BJ (cell line): ENCODE results near the gene FLYWCH2. TPM values are rescaled to one million over a fixed set of nuclear protein-coding genes. Genes with fewer than 3 reads are reported as not detected.

Experiments
- CTCF ChIA-PET: fragments of 350-600 bp; formaldehyde crosslinking; extraction: SDS; loops from one replicate; lab custom pipeline; 2021; ENCODE audit warnings: antibody characterized with exemption, inconsistent platforms; lab: Yijun Ruan, JAX
- POLR2A ChIA-PET: fragments of 300-600 bp; sonication (Branson Sonifier 250); formaldehyde crosslinking; extraction: SDS; loops from one replicate; lab custom pipeline; 2021; ENCODE audit warnings: antibody characterized with exemption; lab: Charles Lee
- DNase-seq: peaks from one replicate; pipeline ENCODE4 v3.0.0-alpha.2; 2011; ENCODE audit warnings: low read depth
- H3K27me3 ChIP-seq: 2 replicates; pipeline ENCODE4 v1.6.0; 2011; ENCODE audit warnings: low read length; ENCODE audit not compliant: control insufficient read depth, insufficient read depth
- H3K36me3 ChIP-seq: 2 replicates; pipeline ENCODE4 v1.5.1; 2011; ENCODE audit warnings: low read length; ENCODE audit not compliant: control insufficient read depth, insufficient read depth
- H3K4me3 ChIP-seq: 2 replicates; pipeline ENCODE4 v1.5.1; 2011; ENCODE audit warnings: low read depth, mild to moderate bottlenecking, control low read depth, low read length
- CTCF ChIP-seq: IDR thresholded peaks from 2 replicates; pipeline ENCODE4 v1.5.1; 2011; ENCODE audit warnings: low read depth, mild to moderate bottlenecking, control low read depth, inconsistent platforms, low read length, moderate library complexity; ENCODE audit not compliant: insufficient read depth
- polyA plus RNA-seq: library from polyadenylated mRNA; depleted of rRNA; stranded (reverse); fragments of >200 nt; gene quantifications from 2 replicates; pipeline ENCODE4 v1.2.3, GENCODE V29; 2011

Gene FLYWCH2
- polyA plus RNA-seq, 1 experiment: 39.9 TPM

- Histone ChIP-seq H3K27me3 (peaks cover 10% of the 10 kb centered on the region), H3K36me3 (no peaks in the 10 kb centered on the region), H3K4me3 (no peak overlapping the region)
- POLR2A ChIA-PET: no interaction called here
- CTCF ChIA-PET: interaction anchor here (0.9 to 1.1 kb wide), 3 partner anchors 13 to 23 kb away, joined by 3 to 4 read pairs (median 3); no protein-coding TSS in a partner anchor
- DNase-seq: no peak
- no peak for TF ChIP-seq CTCF
Observed at GRCh38 chr16:2841606-2842339, 41.2 kb upstream of the FLYWCH2 start.

GRCh38 chr16:2842340-2843000 is 40.5 kb upstream of the FLYWCH2 start:
- ChIA-PET POLR2A (no interaction called here), CTCF (interaction anchor here (0.9 to 3.9 kb wide), 4 partner anchors 12 to 26 kb away, joined by 3 to 21 read pairs (median 4); no protein-coding TSS in a partner anchor)
- Histone ChIP-seq H3K36me3 (no peaks in the 10 kb centered on the region), H3K4me3 (no peak overlapping the region), H3K27me3 (peaks cover 10% of the 10 kb centered on the region)
- no peak for DNase-seq
- peak; percentile 49 for TF ChIP-seq CTCF

GRCh38 chr16:2843526-2843925 is 39.5 kb upstream of the FLYWCH2 start:
- H3K36me3 ChIP-seq: no peaks in the 10 kb centered on the region
- ChIA-PET CTCF (interaction anchor here (0.7 to 3.9 kb wide), 3 partner anchors 11 to 34 kb away, joined by 3 to 21 read pairs (median 6); no protein-coding TSS in a partner anchor), POLR2A (no interaction called here)
- peaks cover 10% of the 10 kb centered on the region for H3K27me3 ChIP-seq
- no peak for TF ChIP-seq CTCF
- no peak overlapping the region for H3K4me3 ChIP-seq
- DNase-seq: no peak

GRCh38 chr16:2845116-2845515 is 37.9 kb upstream of the FLYWCH2 start:
- H3K4me3 ChIP-seq: no peak overlapping the region
- CTCF ChIA-PET: interaction anchor here (0.9 to 3.9 kb wide), 4 partner anchors 9 to 25 kb away, joined by 4 to 21 read pairs (median 4); no protein-coding TSS in a partner anchor
- POLR2A ChIA-PET: no interaction called here
- H3K27me3 ChIP-seq: peaks cover 21% of the 10 kb centered on the region
- no peaks in the 10 kb centered on the region for H3K36me3 ChIP-seq
- TF ChIP-seq CTCF: no peak
- no peak for DNase-seq
